ENCODE results near the gene REEP6.
"Not testable (repeated sequence)": the region's sequence is repeated elsewhere in the genome, so short reads cannot be mapped to it uniquely, and the experiment has no call there.

Gene REEP6

GRCh38 chr19:1514295-1514661, 23.3 kb downstream of the REEP6 start:
- no peak for TF ChIP-seq CTCF (IDR thresholded peaks at IDR 0.05; ENCODE audit: low read depth, low read length)
- no peak for DNase-seq (ENCODE audit: extremely low read depth, low read depth)

- no peak for DNase-seq (ENCODE audit: extremely low read depth, low read depth)
- no peak for TF ChIP-seq CTCF (IDR thresholded peaks at IDR 0.05; ENCODE audit: low read depth, low read length)
Measured at GRCh38 chr19:1514986-1515721, 24.2 kb downstream of the REEP6 start.

GRCh38 chr19:1516395-1516753, 25.4 kb downstream of the REEP6 start:
- DNase-seq (ENCODE audit: extremely low read depth, low read depth), result no peak
- TF ChIP-seq CTCF (IDR thresholded peaks at IDR 0.05; ENCODE audit: low read depth, low read length), result no peak

GRCh38 chr19:1518471-1518870, 27.5 kb downstream of the REEP6 start:
- DNase-seq (ENCODE audit: extremely low read depth, low read depth), result no peak
- TF ChIP-seq CTCF (IDR thresholded peaks at IDR 0.05; ENCODE audit: low read depth, low read length), result no peak

- DNase-seq (ENCODE audit: extremely low read depth, low read depth), result not testable (repeated sequence)
Measured at GRCh38 chr19:1519802-1520201, 28.8 kb downstream of the REEP6 start.

- no peak for TF ChIP-seq CTCF (IDR thresholded peaks at IDR 0.05; ENCODE audit: low read depth, low read length)
- DNase-seq (ENCODE audit: extremely low read depth, low read depth), result no peak
Measured at GRCh38 chr19:1520203-1520780, 29.3 kb downstream of the REEP6 start.

- TF ChIP-seq CTCF (IDR thresholded peaks at IDR 0.05; ENCODE audit: low read depth, low read length), result no peak
- no peak for DNase-seq (ENCODE audit: extremely low read depth, low read depth)
Measured at GRCh38 chr19:1521636-1522035, 30.7 kb downstream of the REEP6 start.

- no peak for DNase-seq (ENCODE audit: extremely low read depth, low read depth)
- TF ChIP-seq CTCF (IDR thresholded peaks at IDR 0.05; ENCODE audit: low read depth, low read length), result no peak
Measured at GRCh38 chr19:1522061-1522460, 31.1 kb downstream of the REEP6 start.

Measured in AG09319 (cell line).